Measurements from ENCODE around the gene MBOAT2. TPM values are rescaled to one million over a fixed set of nuclear protein-coding genes. Genes with fewer than 3 reads are reported as not detected.

MBOAT2 gene
- total RNA-seq, 1 donor from 2014 or later = 1.7 TPM

GRCh38 chr2:8886876-8887275, 116.6 kb downstream of the MBOAT2 start:
- no peaks in the 10 kb centered on the region for H3K9me3 Mint-ChIP-seq
- no peaks in the 10 kb centered on the region for H3K27me3 Mint-ChIP-seq
- ATAC-seq (ENCODE audit: low read depth) = no peak
- H3K27ac Mint-ChIP-seq = no peak overlapping the region
- no peaks in the 10 kb centered on the region for H3K4me1 Mint-ChIP-seq
- POLR2A ChIA-PET = no interaction called here
- intact Hi-C loops (cut with micrococcal nuclease) = no loop called here
- DNase-seq = no peak
- H3K36me3 Mint-ChIP-seq (ENCODE audit: low read depth) = no peaks in the 10 kb centered on the region
- CTCF ChIA-PET = interaction anchor here (0.6 kb wide), 1 partner anchor 250 kb away, joined by 3 read pairs; no protein-coding TSS in a partner anchor
- no peak overlapping the region for H3K4me3 Mint-ChIP-seq
- TF ChIP-seq CTCF (IDR thresholded peaks at IDR 0.05) = no peak

GRCh38 chr2:8886202-8886518, 117.3 kb downstream of the MBOAT2 start:
- Mint-ChIP-seq H3K27ac (no peak overlapping the region), H3K36me3 (ENCODE audit: low read depth) (no peaks in the 10 kb centered on the region), H3K9me3 (no peaks in the 10 kb centered on the region), H3K4me3 (no peak overlapping the region), H3K4me1 (no peaks in the 10 kb centered on the region), H3K27me3 (no peaks in the 10 kb centered on the region)
- intact Hi-C loops (cut with micrococcal nuclease) = no loop called here
- ChIA-PET CTCF (no interaction called here), POLR2A (no interaction called here)
- DNase-seq (no peak), ATAC-seq (ENCODE audit: low read depth) (no peak)
- TF ChIP-seq CTCF (IDR thresholded peaks at IDR 0.05) = no peak

GRCh38 chr2:8885449-8886201, 117.9 kb downstream of the MBOAT2 start:
- ChIA-PET POLR2A (no interaction called here), CTCF (no interaction called here)
- Mint-ChIP-seq H3K27me3 (no peaks in the 10 kb centered on the region), H3K9me3 (no peaks in the 10 kb centered on the region), H3K4me3 (no peak overlapping the region), H3K36me3 (ENCODE audit: low read depth) (no peaks in the 10 kb centered on the region), H3K4me1 (no peaks in the 10 kb centered on the region), H3K27ac (no peak overlapping the region)
- intact Hi-C loops (cut with micrococcal nuclease) = no loop called here
- ATAC-seq (ENCODE audit: low read depth) (no peak), DNase-seq (no peak)
- no peak for TF ChIP-seq CTCF (IDR thresholded peaks at IDR 0.05)

GRCh38 chr2:8884812-8885211, 118.7 kb downstream of the MBOAT2 start:
- TF ChIP-seq CTCF (IDR thresholded peaks at IDR 0.05) = no peak
- H3K27ac Mint-ChIP-seq = no peak overlapping the region
- POLR2A ChIA-PET = no interaction called here

GRCh38 chr2:8882094-8882493, 121.4 kb downstream of the MBOAT2 start:
- no peaks in the 10 kb centered on the region for H3K4me1 Mint-ChIP-seq
- intact Hi-C loops (cut with micrococcal nuclease) = no loop called here
- DNase-seq (no peak), ATAC-seq (ENCODE audit: low read depth) (no peak)
- no peak overlapping the region for H3K4me3 Mint-ChIP-seq
- POLR2A ChIA-PET = no interaction called here
- CTCF ChIA-PET = no interaction called here
- H3K27me3 Mint-ChIP-seq = no peaks in the 10 kb centered on the region
- H3K27ac Mint-ChIP-seq = no peak overlapping the region
- H3K9me3 Mint-ChIP-seq = no peaks in the 10 kb centered on the region
- no peak for TF ChIP-seq CTCF (IDR thresholded peaks at IDR 0.05)
- no peaks in the 10 kb centered on the region for H3K36me3 Mint-ChIP-seq (ENCODE audit: low read depth)

More at GRCh38 chr2:8884812-8885211, 118.7 kb downstream of the MBOAT2 start:
- H3K4me1 Mint-ChIP-seq = no peaks in the 10 kb centered on the region
- ATAC-seq (ENCODE audit: low read depth) (no peak), DNase-seq (no peak)
- CTCF ChIA-PET = no interaction called here
- H3K9me3 Mint-ChIP-seq = no peaks in the 10 kb centered on the region
- H3K4me3 Mint-ChIP-seq = no peak overlapping the region
- intact Hi-C loops (cut with micrococcal nuclease) = no loop called here
- H3K27me3 Mint-ChIP-seq = no peaks in the 10 kb centered on the region
- H3K36me3 Mint-ChIP-seq (ENCODE audit: low read depth) = no peaks in the 10 kb centered on the region
